HG03460 (cell line): ENCODE measurements around the gene GNAS.
"Not testable (repeated sequence)": the region's sequence is repeated elsewhere in the genome, so short reads cannot be mapped to it uniquely, and the experiment has no call there.

Experiments used
- ATAC-seq: cut with Tn5 transposase; IDR thresholded peaks from one replicate; pipeline ENCODE4 v1.9.1; 2021; ENCODE audit not compliant: unreplicated experiment

GNAS gene

DNA sequence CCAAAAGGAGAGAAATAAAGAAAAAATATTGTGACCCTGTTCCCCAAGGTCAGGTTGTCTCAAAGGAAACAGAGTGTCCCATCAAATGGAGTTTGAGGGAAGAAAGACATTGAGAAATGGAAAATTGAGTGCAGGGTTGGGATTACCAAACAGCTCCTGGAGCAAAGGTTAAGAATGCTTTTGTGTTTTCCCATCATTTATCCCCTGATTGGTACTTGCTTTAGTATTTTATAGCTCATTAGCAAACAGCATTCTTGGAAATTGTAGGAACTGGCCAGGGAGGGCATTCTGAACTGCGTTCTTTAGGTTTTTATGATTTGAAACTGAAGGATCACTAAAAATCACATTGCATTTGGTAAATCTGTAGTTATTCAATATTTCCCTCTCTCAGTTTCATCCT lies 69.5 kb downstream of the GNAS start:
- ATAC-seq, result no peak

DNA sequence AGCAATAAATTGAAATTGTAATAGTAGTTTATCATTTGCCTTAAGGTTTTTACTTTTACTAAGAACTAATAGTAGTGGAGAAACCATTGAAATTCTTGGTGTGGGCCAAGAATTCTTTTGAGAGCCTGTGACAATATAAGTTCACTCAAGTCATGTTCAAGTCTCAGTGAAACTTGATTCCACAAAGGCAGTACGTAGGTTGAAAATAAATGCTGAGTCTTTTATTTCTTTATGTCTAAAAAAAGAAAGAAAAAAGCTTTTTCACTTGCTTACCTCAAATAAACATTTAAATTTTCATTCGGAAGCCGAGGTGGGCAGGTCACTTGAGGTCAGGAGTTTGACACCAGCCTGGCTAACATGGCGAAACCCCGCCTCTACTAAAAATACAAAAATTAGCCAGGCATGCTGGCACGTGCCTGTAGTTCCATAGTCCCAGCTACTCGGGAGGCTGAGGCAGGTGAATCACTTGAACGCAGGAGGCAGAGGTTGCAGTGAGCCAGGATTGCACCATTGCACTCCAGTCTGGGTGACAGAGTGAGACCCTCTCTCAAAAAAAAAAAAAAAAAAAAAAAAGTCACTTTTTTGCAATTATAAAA lies 70.7 kb downstream of the GNAS start:
- no peak for ATAC-seq

DNA sequence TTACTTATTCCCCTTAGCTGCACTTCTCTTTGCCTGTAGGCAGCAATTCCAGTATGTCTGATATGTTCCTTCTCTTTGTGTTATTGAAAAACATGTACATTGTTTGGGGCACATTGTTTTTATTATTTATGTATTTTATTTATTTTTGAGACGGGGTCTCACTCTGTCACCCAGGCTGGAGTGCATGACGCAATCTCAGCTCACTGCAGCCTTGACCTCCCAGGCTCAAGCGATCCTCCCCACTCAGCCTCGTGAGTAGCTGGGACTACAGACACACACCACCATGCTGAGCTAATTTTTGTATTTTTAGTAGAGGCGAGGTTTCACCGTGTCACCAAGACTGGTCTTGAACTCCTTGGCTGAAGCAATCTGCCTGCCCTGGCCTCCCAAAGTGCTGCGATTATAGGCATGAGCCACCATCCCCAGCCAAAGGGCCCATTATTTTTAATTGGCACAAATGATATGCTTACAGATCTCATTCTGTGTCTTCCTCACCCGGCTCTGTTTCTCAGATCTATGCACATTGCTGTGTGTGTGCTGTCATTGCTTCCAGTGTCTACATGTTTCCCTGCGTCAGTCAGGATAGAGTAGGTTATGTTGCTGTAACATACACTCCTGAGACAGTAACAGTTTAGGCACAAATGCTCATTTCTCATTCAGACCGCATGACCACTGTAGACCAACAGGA lies 74.4 kb downstream of the GNAS start:
- ATAC-seq, result no peak

DNA sequence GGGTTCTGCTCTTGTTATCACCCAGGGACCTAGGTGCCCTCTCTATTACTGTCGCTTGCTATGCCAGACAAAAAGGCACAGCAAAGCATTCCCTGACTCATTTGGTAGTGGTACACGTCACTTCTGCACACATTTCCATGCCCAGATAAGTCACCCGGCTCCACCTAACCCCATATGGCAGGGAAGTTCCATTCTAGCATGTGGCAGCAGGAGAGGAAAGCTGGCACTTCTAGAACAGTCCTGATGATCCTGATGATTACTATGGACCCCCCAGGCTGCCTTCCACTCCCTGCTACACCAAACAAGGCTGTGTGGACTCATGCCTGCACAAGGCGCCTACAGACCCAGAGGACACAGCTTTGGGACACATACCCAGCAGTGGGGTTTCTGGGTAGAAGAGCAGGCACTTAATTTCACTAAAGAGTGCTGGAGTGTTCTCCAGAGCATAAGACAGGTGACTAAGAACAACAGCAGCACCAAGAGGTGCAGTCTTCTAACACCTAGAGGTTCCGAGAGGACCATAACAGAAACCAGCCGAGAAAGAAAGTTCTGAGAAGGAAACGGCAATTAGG lies 75.1 kb downstream of the GNAS start:
- no peak for ATAC-seq

DNA sequence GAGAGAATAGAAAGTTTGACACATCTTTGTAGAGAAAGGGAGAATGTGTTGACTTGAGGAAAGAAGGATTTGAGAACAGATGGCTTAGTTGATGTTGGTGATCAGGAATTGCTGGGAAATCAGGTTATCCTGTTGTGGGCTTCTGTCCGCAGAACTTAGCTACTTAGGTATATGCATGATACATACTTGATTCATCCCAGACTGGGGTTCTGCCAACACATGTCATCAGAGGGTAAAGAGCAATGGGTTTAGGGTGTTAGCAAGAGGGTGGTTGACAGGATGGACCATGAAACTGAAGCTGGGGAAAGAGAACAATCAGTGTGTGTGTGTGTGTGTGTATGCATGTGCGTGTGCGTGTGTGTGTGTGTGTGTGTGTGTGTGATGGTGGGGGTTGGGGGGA lies 78.0 kb downstream of the GNAS start:
- ATAC-seq, result no peak

DNA sequence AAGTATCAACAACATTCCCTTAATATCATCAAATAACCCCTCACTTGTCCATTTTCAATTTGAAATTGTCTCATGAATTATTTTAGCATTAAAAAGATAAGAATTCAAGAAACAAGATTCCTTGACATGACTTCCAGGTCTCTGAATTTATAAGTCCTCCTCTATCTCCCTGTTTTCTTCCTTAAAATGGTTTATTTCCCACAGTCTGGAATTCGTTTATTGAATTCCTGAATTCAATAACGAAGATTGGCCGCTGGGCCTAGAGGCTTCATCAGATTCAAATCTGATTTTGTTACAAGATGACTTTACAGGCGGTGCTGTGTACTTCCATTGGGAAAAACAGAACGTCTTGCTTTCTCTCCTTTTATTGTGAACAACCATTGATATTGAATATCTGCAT lies 79.7 kb downstream of the GNAS start:
- ATAC-seq, result no peak

DNA sequence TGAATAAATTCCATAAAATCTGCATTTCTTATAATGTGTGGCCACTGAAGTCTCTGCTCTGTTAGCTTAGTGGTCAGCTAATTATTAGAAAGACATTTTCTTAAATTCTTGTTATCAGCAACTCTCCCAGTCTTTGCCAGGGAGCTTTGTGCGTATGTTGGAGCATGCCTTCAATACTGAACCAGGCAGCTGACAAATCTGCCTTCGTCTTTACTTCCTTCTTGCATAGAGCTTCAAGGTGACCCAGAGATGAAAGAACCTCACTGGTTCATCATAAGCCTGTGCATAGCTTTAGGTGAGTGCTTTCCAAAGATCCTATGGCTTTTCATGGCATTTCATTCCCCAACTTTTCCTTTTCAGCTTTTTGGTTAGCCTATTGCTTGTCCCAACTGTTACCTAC lies 85.6 kb downstream of the GNAS start:
- ATAC-seq, result no peak

DNA sequence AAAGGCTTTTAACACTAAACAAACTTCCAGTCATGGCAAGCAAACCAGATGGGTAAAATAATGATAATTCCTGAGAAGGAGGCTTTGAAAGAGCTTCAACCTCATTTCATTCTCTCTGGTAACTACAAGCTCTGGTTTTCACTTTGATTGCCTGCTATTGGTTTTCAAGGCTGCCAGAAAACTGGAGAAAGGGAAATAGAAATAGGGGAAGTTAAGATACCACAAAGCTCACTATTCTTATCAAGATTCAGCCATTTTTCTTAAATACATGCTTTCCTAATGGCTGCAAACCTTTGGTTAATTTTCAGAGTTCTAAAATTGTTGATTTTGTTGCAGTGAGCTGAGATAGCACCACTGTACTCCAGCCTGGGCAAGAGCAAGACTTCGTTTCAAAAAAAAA lies 86.0 kb downstream of the GNAS start:
- no peak for ATAC-seq

DNA sequence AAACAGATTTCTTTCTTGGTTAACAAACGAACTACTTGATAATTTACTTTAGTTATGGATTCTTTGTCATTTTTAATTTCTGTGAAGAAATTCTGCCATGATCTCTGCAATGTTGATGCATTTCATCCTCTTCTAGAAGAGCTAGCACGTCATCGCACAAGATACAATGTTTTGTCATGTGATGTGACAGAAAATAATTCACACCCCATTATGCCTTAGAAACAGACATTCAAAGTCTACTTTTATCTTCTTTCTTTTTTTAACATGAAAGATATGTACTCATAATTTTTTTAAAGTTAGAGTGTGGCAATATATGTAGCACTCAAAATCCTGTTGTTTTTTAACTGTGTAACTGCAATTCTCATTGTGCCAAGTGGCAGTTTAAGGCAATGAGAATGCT lies 89.0 kb downstream of the GNAS start:
- ATAC-seq, result no peak

DNA sequence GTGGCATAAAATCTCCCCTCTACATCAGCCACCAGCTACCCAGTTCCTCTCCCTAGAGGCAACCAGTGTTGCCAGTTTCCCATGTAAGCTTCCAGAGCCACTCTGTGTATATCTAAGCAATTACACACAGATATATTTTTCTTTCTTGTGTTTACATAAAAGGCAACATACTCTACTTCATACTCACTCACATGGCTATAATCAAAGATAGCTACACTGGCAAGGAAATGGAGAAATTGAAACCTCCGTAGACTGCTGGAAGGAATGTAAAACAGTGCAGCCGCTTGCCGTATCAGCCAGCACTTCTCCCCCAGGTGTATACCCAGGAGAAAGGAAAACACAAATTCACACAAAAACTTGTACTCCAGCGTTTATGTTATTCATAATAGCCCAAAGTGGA lies 90.0 kb downstream of the GNAS start:
- no peak for ATAC-seq

DNA sequence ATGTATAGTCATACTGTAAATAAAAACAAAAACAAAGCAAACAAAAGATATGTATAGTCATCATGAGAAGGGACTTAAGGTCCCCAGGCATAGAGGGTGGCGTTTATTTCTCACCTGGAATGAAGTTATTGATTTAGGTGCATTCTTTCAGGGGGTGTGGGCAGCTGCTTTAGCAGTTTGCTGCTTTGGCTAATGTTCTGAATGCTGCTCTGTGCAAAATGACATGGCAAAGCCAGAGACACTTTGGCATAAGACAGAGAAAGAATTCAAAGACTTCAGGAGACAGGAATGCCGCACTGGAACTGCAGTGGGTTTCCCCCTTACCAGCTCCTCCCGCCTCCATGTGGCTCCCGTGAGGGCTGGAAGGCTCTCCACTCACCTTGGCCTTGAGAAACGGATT lies 92.1 kb downstream of the GNAS start:
- no peak for ATAC-seq

DNA sequence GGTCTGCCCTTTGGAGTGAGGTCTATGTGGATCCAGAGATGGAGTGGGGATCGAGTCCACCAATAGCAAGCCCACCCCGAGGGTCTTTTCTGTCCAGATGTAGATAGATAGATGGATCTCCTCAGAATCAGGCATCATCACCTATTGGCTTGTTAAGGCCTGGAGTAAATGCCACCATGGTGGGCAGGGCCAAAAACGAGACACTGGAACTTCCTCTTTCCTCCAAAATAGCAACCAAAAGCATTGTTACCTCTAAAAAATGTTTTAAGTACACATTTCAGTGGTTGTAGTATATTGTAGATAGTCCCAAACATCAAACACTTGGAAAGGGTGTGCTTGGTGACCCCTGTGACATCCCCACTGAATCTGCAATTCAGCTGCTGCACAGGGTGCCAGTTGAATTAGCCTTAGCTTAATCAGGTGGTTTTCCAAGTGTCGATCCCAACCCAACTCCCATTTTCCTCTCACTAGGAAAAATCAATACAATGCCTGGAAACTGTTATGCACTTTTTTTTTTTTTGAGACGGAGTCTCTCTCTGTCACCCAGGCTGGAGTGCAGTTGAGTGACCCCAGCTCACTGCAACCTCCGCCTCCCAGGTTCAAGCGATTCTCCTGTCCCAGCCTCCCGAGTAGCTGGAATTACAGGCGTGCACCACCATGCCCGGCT lies 93.6 kb downstream of the GNAS start:
- ATAC-seq, result no peak

DNA sequence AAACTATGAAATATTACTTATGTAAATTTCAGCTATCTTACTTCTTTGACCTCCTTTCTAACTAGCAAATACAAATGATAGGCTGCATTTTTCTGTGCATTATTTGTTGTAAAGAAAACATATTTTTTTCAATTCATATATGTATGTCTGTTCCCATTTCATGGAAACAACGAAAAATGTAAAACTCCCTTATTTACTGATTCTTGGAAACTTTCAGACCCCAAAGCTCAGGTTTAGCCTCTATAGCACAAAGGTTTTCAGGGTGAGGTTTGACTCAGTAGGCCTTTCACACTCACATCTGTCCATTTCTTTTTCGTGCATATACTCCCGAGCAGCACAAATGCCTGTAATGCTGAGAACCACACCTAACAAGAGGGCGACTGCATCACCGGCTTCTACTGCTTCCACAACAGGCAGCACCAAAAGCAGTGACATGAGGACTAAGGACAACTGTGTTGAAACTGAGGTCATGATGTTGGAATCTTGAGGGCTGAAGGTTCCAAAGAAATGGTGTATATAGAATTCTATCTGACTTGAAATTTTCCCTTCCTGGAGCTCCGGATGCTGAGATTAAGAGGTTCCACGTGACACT lies 95.4 kb downstream of the GNAS start:
- not testable (repeated sequence) for ATAC-seq

DNA sequence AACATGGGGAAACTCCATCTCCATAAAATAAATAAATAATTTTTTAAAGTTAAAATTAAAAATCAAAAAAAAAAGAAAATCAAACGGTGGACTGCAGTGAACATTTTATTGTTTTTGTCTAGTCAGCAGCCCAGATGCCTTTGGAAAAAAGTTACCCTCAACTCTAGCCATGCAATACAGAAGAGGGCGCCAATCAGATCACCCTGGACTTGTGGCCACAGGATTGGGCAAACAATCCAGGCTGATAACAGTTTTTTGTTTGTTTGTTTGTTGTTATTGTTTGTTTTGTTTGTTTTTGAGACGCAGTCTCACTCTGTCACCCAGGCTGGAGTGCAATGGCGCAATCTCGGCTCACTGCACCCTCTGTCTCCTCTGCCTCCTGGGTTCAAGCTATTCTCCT lies 98.1 kb downstream of the GNAS start:
- ATAC-seq, result no peak

DNA sequence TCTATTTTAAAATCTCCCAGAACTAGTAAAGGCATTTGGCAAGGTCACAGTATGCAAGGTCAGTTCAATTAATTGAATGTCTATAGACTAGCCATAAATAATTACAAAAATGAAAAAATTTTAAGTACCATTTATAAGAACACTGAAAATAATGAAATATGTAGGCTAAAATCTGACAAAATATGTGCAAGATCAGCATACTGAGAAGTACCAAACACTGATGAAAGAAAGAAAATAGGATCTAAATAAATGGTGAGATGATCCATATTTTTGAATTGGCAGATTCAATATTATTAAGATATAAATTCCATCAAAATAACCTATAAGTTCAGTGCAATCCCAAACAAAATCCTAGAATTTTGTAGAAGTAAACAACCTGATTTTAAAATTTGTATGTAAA lies 100.5 kb downstream of the GNAS start:
- ATAC-seq, result no peak

DNA sequence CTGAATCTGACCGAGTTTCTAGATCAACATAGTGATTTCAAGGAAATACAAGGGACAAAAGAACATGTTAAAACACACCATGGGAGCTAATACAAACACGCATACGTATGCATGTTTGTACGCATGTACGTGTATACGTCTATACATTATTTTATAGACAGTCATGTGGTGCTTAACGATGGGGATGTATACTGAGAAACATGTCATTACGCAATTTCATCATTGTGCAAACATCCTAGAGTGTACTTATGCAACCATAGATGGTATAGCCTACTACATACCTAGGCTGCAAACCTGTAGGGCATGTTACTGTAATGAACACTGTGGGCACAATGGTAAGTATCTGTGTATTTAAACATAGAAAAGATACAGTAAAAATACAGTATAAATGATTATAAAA lies 103.6 kb downstream of the GNAS start:
- no peak for ATAC-seq

DNA sequence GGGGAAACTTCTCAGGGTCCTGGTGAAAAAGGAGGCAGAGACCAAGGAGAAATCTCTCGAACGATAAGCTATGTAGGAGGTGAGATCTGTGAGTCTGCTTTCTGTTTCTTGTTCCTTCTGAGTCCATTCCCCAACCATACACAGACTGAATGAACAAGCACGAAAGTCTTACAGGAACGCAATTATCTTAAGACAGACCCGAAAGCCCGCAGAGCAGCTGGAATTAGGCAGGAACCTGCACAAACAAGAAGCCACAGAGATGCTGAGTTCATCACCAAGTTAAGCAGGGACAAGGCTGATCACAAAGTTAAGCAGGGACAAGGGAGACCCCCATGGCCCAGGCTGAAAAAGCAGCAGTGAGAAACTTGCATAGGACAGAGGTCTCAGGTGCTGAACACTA lies 107.1 kb downstream of the GNAS start:
- ATAC-seq, result no peak
